EH (cell line): ENCODE data around the gene WASHC2A.
A peak's percentile ranks its signal among the peaks of the same experiment; 100 is the strongest.
"Not testable (repeated sequence)": the region's sequence is repeated elsewhere in the genome, so short reads cannot be mapped to it uniquely, and the experiment has no call there.

Experiments
- DNase-seq: peaks from one replicate; pipeline ENCODE4 v3.0.0-alpha.2; 2015; ENCODE audit warnings: low read depth

WASHC2A gene, protein sequence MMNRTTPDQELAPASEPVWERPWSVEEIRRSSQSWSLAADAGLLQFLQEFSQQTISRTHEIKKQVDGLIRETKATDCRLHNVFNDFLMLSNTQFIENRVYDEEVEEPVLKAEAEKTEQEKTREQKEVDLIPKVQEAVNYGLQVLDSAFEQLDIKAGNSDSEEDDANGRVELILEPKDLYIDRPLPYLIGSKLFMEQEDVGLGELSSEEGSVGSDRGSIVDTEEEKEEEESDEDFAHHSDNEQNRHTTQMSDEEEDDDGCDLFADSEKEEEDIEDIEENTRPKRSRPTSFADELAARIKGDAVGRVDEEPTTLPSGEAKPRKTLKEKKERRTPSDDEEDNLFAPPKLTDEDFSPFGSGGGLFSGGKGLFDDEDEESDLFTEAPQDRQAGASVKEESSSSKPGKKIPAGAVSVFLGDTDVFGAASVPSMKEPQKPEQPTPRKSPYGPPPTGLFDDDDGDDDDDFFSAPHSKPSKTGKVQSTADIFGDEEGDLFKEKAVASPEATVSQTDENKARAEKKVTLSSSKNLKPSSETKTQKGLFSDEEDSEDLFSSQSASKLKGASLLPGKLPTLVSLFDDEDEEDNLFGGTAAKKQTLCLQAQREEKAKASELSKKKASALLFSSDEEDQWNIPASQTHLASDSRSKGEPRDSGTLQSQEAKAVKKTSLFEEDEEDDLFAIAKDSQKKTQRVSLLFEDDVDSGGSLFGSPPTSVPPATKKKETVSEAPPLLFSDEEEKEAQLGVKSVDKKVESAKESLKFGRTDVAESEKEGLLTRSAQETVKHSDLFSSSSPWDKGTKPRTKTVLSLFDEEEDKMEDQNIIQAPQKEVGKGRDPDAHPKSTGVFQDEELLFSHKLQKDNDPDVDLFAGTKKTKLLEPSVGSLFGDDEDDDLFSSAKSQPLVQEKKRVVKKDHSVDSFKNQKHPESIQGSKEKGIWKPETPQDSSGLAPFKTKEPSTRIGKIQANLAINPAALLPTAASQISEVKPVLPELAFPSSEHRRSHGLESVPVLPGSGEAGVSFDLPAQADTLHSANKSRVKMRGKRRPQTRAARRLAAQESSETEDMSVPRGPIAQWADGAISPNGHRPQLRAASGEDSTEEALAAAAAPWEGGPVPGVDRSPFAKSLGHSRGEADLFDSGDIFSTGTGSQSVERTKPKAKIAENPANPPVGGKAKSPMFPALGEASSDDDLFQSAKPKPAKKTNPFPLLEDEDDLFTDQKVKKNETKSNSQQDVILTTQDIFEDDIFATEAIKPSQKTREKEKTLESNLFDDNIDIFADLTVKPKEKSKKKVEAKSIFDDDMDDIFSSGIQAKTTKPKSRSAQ (N-terminal part only)

DNA sequence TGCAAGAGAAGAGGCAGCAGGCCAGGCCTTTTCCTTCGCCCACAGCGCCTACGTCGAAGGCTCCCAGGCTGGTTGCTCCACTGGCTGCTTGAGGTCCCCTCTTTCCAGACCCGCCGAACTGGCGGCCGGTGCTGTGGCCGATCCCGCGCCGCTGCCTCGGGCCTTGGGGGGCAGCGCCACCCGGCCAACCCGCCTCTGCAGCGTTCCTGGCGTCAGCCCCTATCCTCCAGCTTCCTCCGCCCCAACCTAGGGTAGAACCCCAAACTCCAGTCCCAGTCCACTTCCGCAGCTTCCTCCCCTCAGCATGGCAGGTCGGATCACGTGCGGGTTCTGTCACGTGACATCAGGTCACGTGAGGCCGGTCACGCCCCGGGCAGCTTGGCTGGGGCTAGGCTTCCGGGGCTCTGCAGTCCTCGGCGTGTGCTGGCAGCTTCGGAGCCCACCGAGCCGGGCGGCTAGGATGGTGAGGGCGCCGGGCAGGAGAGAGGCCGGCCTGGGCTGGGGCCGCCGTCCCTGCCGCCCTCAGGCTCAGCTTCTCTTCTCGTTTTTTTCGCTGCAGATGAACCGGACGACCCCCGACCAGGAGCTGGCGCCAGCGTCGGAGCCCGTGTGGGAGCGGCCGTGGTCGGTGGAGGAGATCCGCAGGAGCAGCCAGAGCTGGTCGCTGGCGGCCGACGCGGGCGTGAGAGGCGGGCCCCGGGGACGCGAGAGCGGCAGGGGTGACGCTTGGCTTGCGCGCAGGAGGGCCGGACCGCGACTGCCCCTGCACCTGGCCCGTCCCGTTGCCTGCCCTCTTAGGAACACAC lies at the start of gene WASHC2A:
Gene WASHC2A, plus strand, starts transcription at position 409 of the 806 bp plus-strand sequence. Its CDS starts 52 bp downstream, at position 461.
- peak; percentile 88 for DNase-seq

DNA sequence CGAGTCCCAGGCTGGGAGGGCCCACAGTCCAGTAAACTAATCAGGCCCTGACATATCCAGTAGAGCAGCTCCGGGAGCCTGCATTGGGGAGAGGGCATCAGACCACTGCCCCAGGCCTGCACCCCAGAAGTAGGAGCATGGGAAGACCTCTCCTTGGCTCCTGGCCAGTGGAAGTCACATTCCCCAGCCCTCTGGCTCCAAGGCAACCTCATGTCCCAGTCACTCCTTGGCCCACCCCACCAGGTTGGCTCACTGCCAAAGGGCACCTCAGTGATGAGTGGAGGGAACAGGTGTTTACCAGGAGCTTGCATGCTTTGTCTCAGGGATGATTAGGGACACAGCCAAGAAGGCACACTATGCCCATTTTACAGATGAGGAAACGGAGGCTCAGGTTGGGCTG lies 48.5 kb upstream of the WASHC2A start:
- not testable (repeated sequence) for DNase-seq

DNA sequence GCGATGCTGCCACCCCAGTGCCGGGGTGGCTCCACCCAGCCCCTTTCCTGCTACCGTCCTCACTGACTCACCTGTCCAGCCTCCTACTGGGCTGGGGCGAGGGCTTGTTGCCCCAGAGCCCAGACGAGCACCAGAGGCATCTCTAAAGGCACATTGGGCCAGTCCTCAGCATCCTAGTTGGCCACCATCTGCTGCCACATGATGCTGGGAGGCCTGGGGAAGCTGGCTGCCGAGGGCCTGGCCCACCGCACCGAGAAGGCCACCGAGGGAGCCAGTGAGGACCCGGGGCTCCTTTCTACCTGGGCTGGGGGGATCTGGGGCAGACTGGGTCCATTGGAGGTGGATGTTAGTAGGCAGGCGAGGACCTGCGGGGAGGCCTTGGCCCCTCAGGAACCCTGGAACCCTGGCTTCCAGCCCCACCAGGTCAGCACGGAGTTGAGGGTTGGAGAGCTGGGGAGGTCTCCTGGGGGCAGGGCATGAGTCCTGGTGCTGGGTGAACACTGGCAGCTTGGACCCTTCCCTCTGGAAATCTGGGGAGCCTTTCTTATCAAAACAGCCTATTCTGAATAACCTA lies 47.2 kb upstream of the WASHC2A start:
- not testable (repeated sequence) for DNase-seq

DNA sequence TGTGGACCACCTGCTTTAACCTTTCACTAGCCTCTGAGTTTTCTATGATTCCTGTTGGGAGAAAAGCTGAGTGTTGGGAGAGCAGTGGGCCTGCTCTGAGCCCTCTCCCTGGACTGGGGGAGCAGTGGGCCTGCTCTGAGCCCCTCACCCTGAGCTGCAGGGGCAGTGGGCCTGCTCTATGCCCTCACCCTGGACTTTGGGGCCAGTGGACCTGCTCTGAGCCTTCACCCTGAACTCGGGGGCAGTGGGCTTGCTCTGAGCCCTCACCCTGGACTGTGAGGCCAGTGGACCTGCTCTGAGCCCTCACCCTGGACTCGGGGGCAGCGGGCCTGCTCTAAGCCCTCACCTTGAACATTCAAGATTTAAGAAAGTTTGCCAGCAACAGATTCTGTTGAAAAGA lies 46.1 kb upstream of the WASHC2A start:
- no peak for DNase-seq

DNA sequence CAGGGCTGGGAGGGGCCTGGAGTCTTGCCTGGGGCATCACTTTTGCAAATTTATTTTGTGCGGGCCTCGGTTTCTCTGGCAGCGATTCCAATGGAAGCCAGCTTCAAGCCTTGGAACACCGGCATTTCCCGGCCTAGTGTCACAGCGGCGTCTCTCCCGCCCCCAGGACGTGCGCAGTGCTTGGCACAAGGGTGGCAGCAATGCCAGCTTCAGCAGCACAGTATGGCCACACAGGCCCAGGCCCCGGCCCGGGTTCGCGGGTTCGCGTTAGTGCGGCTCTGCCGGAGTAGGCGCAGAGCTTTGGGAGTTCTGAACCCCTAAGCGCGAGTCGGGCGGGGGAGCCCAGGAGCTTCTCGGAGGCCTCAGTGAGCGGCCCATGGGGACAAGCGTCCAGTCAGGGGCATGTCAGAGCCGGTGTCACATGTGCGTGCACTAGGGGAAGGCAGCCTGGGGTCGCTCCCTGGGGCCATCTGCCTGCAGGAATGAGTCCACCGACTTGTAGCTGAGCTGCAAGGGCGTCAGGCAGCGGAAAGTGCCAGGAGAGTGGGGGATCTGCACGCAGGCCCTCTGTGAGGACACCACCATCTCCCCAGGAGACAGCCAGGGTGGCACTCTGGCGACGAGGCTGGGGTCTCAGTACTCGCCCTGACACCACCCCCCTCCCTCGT lies 42.9 kb upstream of the WASHC2A start:
- not testable (repeated sequence) for DNase-seq

DNA sequence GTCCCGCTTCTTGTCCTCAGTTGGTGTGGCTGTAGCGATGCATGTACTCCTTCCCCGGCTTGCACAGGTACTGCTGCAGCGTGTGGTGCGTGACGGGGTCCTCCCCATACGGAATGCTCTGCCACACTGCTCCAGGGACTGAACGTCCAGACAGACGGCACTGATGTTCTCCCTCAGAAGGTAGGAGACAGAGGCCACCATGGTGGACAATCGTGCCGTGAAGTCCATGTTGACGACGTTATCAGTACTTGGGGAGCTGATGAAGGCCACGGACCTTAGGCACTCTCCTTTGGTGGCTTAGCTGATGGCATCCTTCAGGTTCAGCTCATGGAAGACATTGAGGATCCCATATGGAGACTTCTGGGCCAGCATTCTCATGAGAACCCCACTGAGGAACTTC lies 42.1 kb upstream of the WASHC2A start:
- DNase-seq: no peak

DNA sequence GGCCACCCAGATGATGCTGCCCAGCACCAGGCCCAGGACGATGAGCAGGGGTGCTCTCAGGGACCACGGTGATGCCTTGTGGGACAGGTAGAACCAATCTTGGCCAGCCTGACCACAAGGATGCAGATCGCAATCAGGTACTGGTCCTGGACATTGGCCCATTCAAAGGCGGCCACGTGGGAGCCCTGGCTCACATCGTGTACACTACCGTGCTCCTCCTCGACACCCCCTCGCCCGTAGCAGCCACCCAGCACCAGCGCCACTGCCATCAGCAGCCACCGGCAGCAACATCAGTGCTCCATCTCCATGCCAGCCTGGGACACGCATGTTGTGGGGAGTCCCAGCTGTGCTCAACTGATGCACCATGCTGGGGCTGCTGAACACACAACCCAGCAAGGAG lies 40.6 kb upstream of the WASHC2A start:
- no peak for DNase-seq

DNA sequence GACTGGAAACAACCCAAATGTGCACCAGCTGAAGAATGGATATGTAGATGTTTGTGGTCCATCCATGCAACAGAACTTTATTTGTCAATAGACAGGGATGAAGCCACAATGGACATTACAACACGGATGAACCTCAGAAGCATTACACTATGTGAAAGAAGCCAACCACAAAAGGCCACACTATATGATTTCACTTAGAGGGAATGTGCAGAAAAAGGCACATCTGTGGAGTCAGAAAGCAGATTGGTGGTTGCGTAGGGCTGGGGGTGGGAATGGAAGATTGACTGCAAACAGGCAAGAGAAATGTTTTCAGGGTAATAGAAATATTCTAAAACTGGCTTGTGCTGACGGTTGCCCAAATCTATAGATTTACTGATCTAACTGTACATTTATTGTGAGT lies 34.3 kb upstream of the WASHC2A start:
- DNase-seq: peak; percentile 65

DNA sequence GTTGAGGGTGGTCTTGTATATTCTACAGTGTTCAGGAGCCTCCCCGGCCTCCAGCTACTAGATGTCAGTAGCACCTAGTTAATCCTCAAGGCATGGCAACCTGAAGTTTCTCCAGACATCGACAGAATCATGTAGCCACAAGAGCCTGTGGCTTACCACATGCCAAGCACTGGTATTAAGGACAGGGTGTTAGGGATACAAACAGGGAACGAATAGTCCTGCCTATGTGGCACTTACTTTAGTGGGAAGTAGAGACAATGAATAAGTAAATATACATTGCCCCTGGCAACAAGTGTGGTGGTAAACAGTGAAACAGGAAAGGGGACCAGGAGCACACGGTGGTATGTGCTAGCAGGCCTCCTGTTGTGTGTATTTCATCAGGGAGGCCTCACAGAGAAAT lies 32.4 kb upstream of the WASHC2A start:
- not testable (repeated sequence) for DNase-seq

DNA sequence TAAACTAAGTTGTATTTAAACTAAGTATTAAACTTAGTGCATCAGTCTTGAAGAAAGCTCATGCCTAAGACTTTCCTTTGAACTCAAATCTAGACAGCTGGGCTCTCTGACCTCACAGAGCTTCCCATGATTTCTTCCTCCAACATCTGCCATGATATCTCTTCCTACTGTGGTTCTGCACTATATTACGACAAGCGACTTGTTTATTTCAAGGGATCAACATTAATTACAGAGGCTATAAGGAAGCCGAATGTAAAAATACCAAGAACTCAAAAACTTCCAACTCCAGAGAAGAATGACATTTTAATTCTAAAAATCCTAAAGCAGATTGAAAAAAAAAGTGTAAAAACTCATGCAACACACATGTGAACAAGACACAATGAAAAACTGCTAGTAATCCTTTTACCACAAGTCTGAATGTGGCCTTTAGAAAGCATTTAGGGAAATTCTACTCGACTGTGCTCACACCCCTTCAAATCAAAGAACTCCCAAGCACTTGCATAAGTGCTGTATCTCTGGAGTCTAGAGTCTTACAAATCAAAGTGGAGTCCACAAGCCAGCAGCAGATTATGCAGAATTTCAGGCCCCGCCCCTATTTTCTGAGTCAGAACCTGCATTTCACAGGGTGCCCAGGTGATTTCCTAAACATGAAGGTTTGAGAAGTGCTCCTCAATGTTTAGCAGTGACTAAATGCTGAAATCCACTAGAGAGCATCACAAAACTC lies 22.7 kb upstream of the WASHC2A start:
- DNase-seq: peak; percentile 36

DNA sequence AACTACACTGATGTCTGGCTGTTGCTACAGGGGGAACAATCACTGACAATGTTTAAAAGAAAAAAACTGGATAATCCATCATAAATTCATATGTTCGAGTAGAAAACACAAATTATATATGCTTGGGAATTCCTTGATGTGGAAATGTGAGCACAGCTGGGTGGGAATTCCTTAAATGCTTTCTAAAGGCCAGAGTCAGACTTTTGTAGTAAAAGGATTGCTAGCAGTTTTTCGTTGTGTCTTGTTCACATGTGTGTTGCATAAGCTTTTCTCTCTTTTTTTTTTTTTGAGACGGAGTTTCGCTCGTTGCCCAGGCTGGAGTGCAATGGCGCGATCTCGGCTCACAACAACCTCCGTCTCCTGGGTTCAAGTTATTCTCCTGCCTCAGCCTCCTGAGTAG lies 21.3 kb upstream of the WASHC2A start:
- DNase-seq: peak; percentile 51

DNA sequence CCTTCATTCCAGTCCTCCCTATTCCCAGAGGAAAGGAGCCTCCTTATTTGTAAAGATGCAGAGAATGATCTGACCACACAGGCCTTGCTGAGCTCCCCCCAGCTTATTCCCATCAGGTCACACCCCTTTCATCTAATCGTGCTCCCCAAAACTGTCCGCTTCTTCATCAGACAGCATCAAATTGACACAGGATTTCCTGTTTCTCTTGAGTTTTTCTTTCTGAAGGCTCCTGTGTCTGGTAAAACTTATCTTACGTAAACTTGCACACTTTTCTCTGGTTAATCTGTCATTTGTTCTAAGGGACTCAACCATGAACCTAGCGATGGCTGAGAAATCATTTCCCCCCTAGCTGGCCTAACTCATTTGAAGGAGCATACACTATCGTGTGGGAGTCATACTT lies 20.2 kb upstream of the WASHC2A start:
- not testable (repeated sequence) for DNase-seq

DNA sequence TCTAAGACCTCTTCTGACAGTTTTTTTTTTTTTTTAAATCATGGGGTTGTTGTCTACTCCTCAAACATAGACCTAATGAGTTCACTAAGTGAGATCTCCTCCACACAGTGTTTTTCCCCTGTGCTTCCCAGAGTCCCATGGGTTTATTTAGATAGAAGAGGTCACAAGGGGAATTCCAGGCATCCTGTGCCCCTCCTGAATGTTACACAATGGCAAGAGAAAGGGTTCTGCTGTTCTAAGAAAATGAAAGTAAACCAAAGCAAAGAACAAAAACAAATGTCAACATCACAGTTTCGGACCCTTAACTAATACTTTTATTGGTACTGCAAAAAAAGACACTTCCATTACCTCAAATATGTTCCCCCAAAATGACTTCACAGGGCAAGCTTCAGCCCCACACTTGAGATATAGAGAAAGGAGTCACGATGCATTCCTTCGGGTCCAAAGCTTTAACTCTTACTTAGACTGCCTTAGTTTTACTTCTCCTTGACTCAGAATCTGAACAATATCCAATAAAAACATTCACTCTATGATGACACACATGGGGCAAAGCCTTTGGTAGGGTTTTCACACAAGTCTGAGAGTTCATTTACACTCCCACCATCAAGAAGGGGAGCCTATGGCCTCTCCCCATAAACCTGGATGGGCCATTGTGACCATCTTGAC lies 15.6 kb upstream of the WASHC2A start:
- DNase-seq: peak; percentile 69

DNA sequence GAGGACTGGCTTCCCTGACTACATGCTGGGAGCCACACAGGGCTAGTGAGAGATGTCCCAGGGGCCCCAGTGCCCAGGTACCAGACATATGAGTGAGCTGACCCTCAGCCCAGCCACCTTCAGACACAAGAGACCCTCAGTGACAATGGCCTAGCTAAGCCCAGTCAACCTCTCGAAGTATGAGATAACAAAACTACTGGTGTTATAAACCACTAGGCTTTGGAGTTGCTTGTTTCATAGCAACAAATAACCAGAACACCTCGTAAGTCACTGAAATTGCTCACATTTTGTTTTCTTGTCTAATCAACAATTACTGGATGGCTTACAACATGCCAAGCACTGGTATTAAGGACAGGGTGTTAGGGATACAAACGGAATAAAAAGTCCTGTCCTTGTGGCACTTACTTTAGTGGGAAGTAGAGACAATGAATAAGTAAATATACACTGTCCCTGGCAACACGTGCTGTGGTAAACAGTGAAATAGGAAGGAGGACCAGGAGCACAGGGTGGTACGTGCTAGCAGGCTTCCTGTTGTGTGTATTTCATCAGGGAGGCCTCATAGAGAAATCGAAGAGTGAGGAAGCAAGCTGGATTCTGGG lies 14.9 kb upstream of the WASHC2A start:
- not testable (repeated sequence) for DNase-seq

DNA sequence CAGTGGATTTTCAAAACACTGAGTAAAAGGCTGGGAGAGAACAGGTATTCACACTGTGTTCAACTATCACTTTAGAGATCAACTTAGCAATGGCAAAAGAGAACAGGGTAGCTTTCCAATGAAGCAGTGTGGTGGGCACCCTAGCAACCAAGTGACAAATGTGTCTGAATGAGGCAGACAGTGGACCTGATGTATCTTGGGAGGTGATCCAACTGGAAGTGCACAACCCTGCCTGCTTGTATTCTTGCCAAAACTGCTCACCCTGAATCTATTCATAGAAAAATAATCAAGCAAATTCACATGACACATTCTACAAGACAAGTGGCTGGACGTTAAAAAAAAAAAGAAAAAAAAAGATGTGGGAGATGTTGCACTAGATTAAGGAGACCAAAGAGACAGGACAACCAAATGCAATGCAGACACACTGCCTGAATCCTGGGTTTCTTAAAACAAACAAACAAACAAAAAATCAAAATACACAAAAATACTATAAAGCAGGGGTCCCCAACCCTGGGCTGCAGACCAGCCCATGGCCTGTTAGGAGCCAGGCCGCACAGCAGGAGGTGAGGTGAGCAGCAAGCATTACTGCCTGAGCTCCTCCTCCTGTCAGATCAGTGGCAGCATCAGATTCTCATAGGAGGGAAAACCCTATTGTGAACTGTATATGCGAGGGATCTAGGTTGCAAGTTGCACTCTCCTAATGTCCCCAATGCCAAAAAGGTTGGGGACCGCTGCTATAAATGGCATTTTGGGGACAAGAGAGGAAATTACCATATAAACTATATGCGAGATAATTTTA lies 12.1 kb upstream of the WASHC2A start:
- peak; percentile 17 for DNase-seq

DNA sequence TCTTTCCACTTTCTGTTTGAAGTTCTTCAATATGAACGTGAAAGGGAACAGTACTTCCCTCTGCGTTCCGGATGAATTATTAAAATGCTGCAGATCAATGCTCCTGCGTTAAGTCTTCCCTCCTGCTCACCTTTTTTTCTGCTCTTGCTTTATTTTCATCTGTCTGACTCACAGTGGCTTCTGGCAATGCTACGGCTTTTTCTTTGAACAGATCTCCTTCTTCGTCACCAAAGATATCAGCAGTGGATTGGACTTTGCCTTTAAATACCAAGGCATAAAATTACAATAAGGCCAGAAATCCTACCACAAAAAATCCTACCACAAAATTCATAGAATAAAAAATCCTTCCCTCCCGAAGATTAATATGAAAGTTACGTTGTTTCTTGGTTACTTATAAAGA lies 11.1 kb upstream of the WASHC2A start:
- DNase-seq: not testable (repeated sequence)

DNA sequence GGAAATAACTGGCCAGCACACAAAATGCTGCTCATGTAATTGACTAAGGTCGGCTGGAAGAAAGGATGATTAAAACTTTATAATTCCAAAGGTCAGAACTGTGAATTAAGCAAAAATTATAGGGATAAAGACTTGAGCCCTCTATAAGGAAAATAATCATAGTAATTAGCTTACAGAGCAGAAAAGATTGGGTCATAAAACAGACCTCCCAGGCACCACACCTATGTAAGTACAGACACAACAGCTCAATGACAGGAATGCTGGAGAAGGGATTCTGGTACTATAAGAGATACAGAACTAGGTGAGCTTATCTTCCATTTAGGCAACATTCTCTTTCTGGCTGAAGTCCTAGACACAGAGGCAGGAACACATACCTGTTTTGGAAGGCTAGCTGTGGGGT lies 9.0 kb upstream of the WASHC2A start:
- DNase-seq: not testable (repeated sequence)

DNA sequence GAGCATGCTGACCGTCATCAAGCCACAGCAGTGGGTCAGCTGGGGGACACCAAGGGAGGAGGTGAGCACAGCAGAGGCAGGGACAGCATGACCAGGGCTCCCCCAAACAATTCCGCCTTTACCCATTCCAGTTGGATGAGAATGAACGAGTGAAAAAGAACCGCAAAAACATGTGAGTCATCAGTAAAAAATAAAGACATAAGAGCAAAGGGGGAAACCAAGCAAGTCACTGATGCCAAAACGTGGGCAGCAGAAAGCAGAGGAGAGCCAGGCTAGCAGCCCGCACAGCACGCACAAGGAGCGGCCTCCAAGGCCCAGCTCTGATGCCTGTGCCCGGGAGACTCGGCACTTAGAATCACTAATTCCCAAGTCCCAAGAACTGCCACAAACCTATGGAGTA lies 7.8 kb upstream of the WASHC2A start:
- peak; percentile 19 for DNase-seq
